ENCODE results near the gene OLR1. TPM values are rescaled to one million over a fixed set of nuclear protein-coding genes. Genes with fewer than 3 reads are reported as not detected.

Gene OLR1
- polyA plus RNA-seq, 1 experiment: 6.9 TPM

- no peak for TF ChIP-seq CTCF (IDR thresholded peaks at IDR 0.05; ENCODE audit: insufficient read depth, low read depth, low read length)
- Histone ChIP-seq H3K27me3 (ENCODE audit: control insufficient read depth, insufficient read depth, low read length) (no peaks in the 10 kb centered on the region), H3K36me3 (ENCODE audit: control insufficient read depth, insufficient read depth, low read length) (no peaks in the 10 kb centered on the region), H3K4me3 (ENCODE audit: low read depth, low read length) (no peak overlapping the region)
- ChIA-PET POLR2A (interaction anchor here (0.5 to 0.6 kb wide), 2 partner anchors 100 to 450 kb away, joined by 3 to 9 read pairs; no protein-coding TSS in a partner anchor), CTCF (interaction anchor here (0.7 to 1.7 kb wide), 2 partner anchors 12 to 31 kb away, joined by 3 to 7 read pairs; partner anchors contain the start of gene OLR1)
- DNase-seq (ENCODE audit: low read depth): no peak
These were observed 12.4 kb upstream of the OLR1 start for GRCh38 chr12:10184261-10184843.

GRCh38 chr12:10182354-10183049 is 10.6 kb upstream of the OLR1 start:
- no peak overlapping the region for H3K4me3 ChIP-seq (ENCODE audit: low read depth, low read length)
- ChIA-PET POLR2A (no interaction called here), CTCF (interaction anchor here (0.6 kb wide), 1 partner anchor 46 kb away, joined by 3 read pairs; no protein-coding TSS in a partner anchor)
- no peak for TF ChIP-seq CTCF (IDR thresholded peaks at IDR 0.05; ENCODE audit: insufficient read depth, low read depth, low read length)
- DNase-seq (ENCODE audit: low read depth): no peak
- no peaks in the 10 kb centered on the region for H3K27me3 ChIP-seq (ENCODE audit: control insufficient read depth, insufficient read depth, low read length)
- H3K36me3 ChIP-seq (ENCODE audit: control insufficient read depth, insufficient read depth, low read length): no peaks in the 10 kb centered on the region

GRCh38 chr12:10179776-10180181 is 7.8 kb upstream of the OLR1 start:
- no peaks in the 10 kb centered on the region for H3K27me3 ChIP-seq (ENCODE audit: control insufficient read depth, insufficient read depth, low read length)
- H3K4me3 ChIP-seq (ENCODE audit: low read depth, low read length): no peak overlapping the region
- DNase-seq (ENCODE audit: low read depth): no peak
- CTCF ChIA-PET: no interaction called here
- no peak for TF ChIP-seq CTCF (IDR thresholded peaks at IDR 0.05; ENCODE audit: insufficient read depth, low read depth, low read length)
- H3K36me3 ChIP-seq (ENCODE audit: control insufficient read depth, insufficient read depth, low read length): no peaks in the 10 kb centered on the region
- POLR2A ChIA-PET: no interaction called here

GRCh38 chr12:10178821-10179220 is 6.9 kb upstream of the OLR1 start, which contains the start of gene TMEM52B:
TMEM52B (plus strand) TSS chr12:10179032; CDS start chr12:10179575, 543 bp downstream.
- Histone ChIP-seq H3K4me3 (ENCODE audit: low read depth, low read length) (no peak within 1 kb of the TSS), H3K27me3 (ENCODE audit: control insufficient read depth, insufficient read depth, low read length) (no peaks in the 10 kb centered on the region), H3K36me3 (ENCODE audit: control insufficient read depth, insufficient read depth, low read length) (no peaks in the 10 kb centered on the region)
- ChIA-PET CTCF (no interaction called here), POLR2A (no interaction called here)
- no peak for TF ChIP-seq CTCF (IDR thresholded peaks at IDR 0.05; ENCODE audit: insufficient read depth, low read depth, low read length)
- DNase-seq (ENCODE audit: low read depth): no peak

- Histone ChIP-seq H3K27me3 (ENCODE audit: control insufficient read depth, insufficient read depth, low read length) (no peaks in the 10 kb centered on the region), H3K36me3 (ENCODE audit: control insufficient read depth, insufficient read depth, low read length) (no peaks in the 10 kb centered on the region), H3K4me3 (ENCODE audit: low read depth, low read length) (no peak overlapping the region)
- TF ChIP-seq CTCF (IDR thresholded peaks at IDR 0.05; ENCODE audit: insufficient read depth, low read depth, low read length): no peak
- no peak for DNase-seq (ENCODE audit: low read depth)
- ChIA-PET CTCF (interaction anchor here (1.3 kb wide), 1 partner anchor 23 kb away, joined by 6 read pairs; no protein-coding TSS in a partner anchor), POLR2A (no interaction called here)
These were observed 4.1 kb upstream of the OLR1 start for GRCh38 chr12:10175846-10176636.
